Mesenchymal stem cell (in vitro differentiated cells and primary cell): ENCODE results near the gene CHMP6.

Source experiments
- DNase-seq: peaks from one replicate; pipeline ENCODE4 v3.0.0-alpha.2; 2013
- H2AFZ ChIP-seq: one replicate; pipeline ENCODE4 v1.6.1; 2013; ENCODE audit warnings: low read depth, mild to moderate bottlenecking, control low read depth, inconsistent platforms, low read length, moderate library complexity
- H2AK5ac ChIP-seq: 2 replicates; pipeline ENCODE4 v1.6.1; 2013; ENCODE audit warnings: low read length, moderate library complexity, mild to moderate bottlenecking, inconsistent platforms; ENCODE audit not compliant: severe bottlenecking
- H2BK120ac ChIP-seq: one replicate; pipeline ENCODE4 v1.6.1; 2013; ENCODE audit warnings: low read depth, mild to moderate bottlenecking, inconsistent platforms, low read length, moderate library complexity
- H2BK12ac ChIP-seq, 2 experiments: one replicate each; pipeline ENCODE4 v1.6.1; 2013; ENCODE audit warnings: inconsistent platforms in 2 of 2, low read length in 2 of 2, mild to moderate bottlenecking in 2 of 2, moderate library complexity in 2 of 2, control low read depth in 1 of 2
- H2BK15ac ChIP-seq: one replicate; pipeline ENCODE4 v1.6.1; 2013; ENCODE audit warnings: mild to moderate bottlenecking, low read depth, inconsistent platforms; ENCODE audit not compliant: poor library complexity, severe bottlenecking
- H2BK5ac ChIP-seq: 2 replicates; pipeline ENCODE4 v1.6.1; 2013; ENCODE audit warnings: low read depth, mild to moderate bottlenecking, low read length, control low read depth, inconsistent platforms; ENCODE audit not compliant: poor library complexity, severe bottlenecking
- H3K14ac ChIP-seq, 2 experiments: one replicate each; pipeline ENCODE4 v1.6.1; 2013; ENCODE audit warnings: inconsistent platforms in 2 of 2, low read length in 2 of 2, control low read depth in 1 of 2, mild to moderate bottlenecking in 1 of 2, moderate library complexity in 1 of 2
- H3K18ac ChIP-seq, 2 experiments: one replicate each; pipeline ENCODE4 v1.6.1; 2013; ENCODE audit warnings: inconsistent platforms in 2 of 2, low read length in 2 of 2, control low read depth in 1 of 2, low read depth in 1 of 2, mild to moderate bottlenecking in 1 of 2
- H3K23ac ChIP-seq, 2 experiments: one replicate each; pipeline ENCODE4 v1.6.1; 2013; ENCODE audit warnings: inconsistent platforms in 2 of 2, low read length in 2 of 2, mild to moderate bottlenecking in 2 of 2, moderate library complexity in 2 of 2, control low read depth in 1 of 2
- H3K27ac ChIP-seq: 2 replicates; pipeline ENCODE4 v1.5.1; 2013; ENCODE audit warnings: mild to moderate bottlenecking, moderate library complexity, low read length, control low read depth, inconsistent platforms; ENCODE audit not compliant: poor library complexity, severe bottlenecking
- H3K27me3 ChIP-seq, 2 experiments: 2 replicates each; pipeline versions ENCODE4 v1.6.1 to v1.7.0; 2013; ENCODE audit warnings: low read length in 2 of 2, mild to moderate bottlenecking in 2 of 2, moderate library complexity in 2 of 2, control low read depth in 1 of 2, inconsistent platforms in 1 of 2; ENCODE audit not compliant: control insufficient read depth in 1 of 2, insufficient read depth in 1 of 2
- H3K36me3 ChIP-seq, 2 experiments: 2 replicates each; pipeline versions ENCODE4 v1.6.1 to v1.7.0; 2013; ENCODE audit warnings: low read length in 2 of 2, control low read depth in 1 of 2, inconsistent platforms in 1 of 2, low read depth in 1 of 2, mild to moderate bottlenecking in 1 of 2; ENCODE audit not compliant: insufficient read depth in 2 of 2, control insufficient read depth in 1 of 2
- H3K4ac ChIP-seq, 2 experiments: one replicate each; pipeline ENCODE4 v1.6.1; 2013; ENCODE audit warnings: inconsistent platforms in 2 of 2, low read length in 2 of 2, mild to moderate bottlenecking in 2 of 2, moderate library complexity in 2 of 2, control low read depth in 1 of 2, low read depth in 1 of 2
- H3K4me1 ChIP-seq: 2 replicates; pipeline ENCODE4 v1.6.1; 2013; ENCODE audit warnings: low read depth, low read length, control low read depth; ENCODE audit not compliant: control insufficient read depth, insufficient read depth
- H3K4me2 ChIP-seq: 2 replicates; pipeline ENCODE4 v1.6.1; 2013; ENCODE audit warnings: low read length, mild to moderate bottlenecking, inconsistent platforms; ENCODE audit not compliant: poor library complexity, severe bottlenecking
- H3K4me3 ChIP-seq, 2 experiments: 2 replicates each; pipeline versions ENCODE4 v1.5.1 to v1.7.0; 2013; ENCODE audit warnings: low read length in 2 of 2, mild to moderate bottlenecking in 2 of 2, control low read depth in 1 of 2, low read depth in 1 of 2; ENCODE audit not compliant: insufficient read depth in 1 of 2
- H3K79me1 ChIP-seq: replicated peaks from 2 replicates; pipeline ENCODE4 v1.6.1; 2013; ENCODE audit warnings: mild to moderate bottlenecking, control low read depth, low read length, inconsistent platforms; ENCODE audit not compliant: poor library complexity, severe bottlenecking
- H3K9ac ChIP-seq: 2 replicates; pipeline ENCODE4 v1.7.0; 2013; ENCODE audit warnings: mild to moderate bottlenecking, low read length, moderate library complexity
- H3K9me3 ChIP-seq: 2 replicates; pipeline ENCODE4 v1.7.0; 2013; ENCODE audit warnings: mild to moderate bottlenecking, low read length; ENCODE audit not compliant: control insufficient read depth
- H4K8ac ChIP-seq: one replicate; pipeline ENCODE4 v1.6.1; 2013; ENCODE audit warnings: inconsistent platforms, mild to moderate bottlenecking, low read length, moderate library complexity
- H4K91ac ChIP-seq: one replicate; pipeline ENCODE4 v1.6.1; 2013; ENCODE audit warnings: mild to moderate bottlenecking, low read length, inconsistent platforms
- WGBS: methylation state at CpG from one replicate; pipeline ENCODE4 v1.1.7; 2013; ENCODE audit warnings: mixed read lengths; 5-methylcytosine and 5-hydroxymethylcytosine counted together

The CHMP6 gene

GRCh38 chr17:80992948-80993624, 1.4 kb downstream of the CHMP6 start:
- peaks cover 13% of the 10 kb centered on the region for H3K79me1 ChIP-seq
- no peak overlapping the region for H2BK120ac ChIP-seq
- no peak overlapping the region for H2BK12ac ChIP-seq
- no peak overlapping the region for H4K8ac ChIP-seq
- H3K27ac ChIP-seq = no peak overlapping the region
- no peak overlapping the region for H2BK5ac ChIP-seq
- no peak overlapping the region for H2AFZ ChIP-seq
- H3K14ac ChIP-seq = no peak overlapping the region
- peak overlapping the region; percentile 91 for H3K9ac ChIP-seq
- H3K18ac ChIP-seq = no peak overlapping the region
- WGBS = 77% methylated on average over 17 of the region's 18 CpGs
- no peak overlapping the region for H2AK5ac ChIP-seq
- H3K4me2 ChIP-seq = peak overlapping the region; percentile 96
- H3K36me3 ChIP-seq = peaks cover 30 to 40% of the 10 kb centered on the region in 2 experiments
- DNase-seq = no peak
- no peak overlapping the region for H3K4ac ChIP-seq
- no peaks in the 10 kb centered on the region for H3K9me3 ChIP-seq
- H3K27me3 ChIP-seq = no peaks in the 10 kb centered on the region
- no peak overlapping the region for H3K23ac ChIP-seq
- H4K91ac ChIP-seq = no peak overlapping the region
- no peak overlapping the region for H2BK15ac ChIP-seq
- H3K4me3 ChIP-seq = peak overlapping the region in 1 of 2 experiments; percentile 85
- H3K4me1 ChIP-seq = peaks cover 19% of the 10 kb centered on the region

DNA sequence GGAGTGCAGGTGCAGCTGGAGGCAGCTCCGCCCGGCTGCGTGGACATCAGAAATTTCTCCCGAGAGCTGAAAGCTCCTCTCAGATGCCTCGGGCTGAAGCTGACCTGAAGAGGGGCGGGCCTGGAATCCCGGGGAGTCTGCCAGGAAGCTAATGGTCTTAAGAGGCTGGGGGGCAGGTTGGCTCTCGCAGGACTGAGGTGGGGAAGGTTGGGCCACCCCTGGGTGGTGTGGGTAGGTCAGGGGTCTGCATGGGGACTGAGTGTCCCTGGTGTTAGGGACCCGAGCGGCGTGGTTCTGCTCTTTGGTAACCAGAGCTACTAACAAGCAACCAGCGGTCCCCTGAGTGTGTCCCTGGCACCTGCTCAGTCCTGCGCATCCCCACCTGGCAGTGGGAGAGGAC, 3.5 kb downstream of the CHMP6 start:
- Histone ChIP-seq H2BK5ac (no peak overlapping the region), H3K9me3 (no peaks in the 10 kb centered on the region), H3K4ac (no peak overlapping the region), H3K4me3 (no peak overlapping the region), H3K18ac (no peak overlapping the region), H3K27ac (no peak overlapping the region), H3K23ac (no peak overlapping the region), H3K4me1 (peaks cover 14% of the 10 kb centered on the region), H2BK15ac (no peak overlapping the region), H3K36me3 (peaks cover 48 to 60% of the 10 kb centered on the region in 2 experiments), H3K14ac (no peak overlapping the region), H4K8ac (no peak overlapping the region), H3K9ac (no peak overlapping the region), H4K91ac (no peak overlapping the region), H2BK120ac (no peak overlapping the region), H2AFZ (no peak overlapping the region), H3K79me1 (peaks cover 13% of the 10 kb centered on the region), H2BK12ac (no peak overlapping the region), H2AK5ac (no peak overlapping the region), H3K4me2 (no peak overlapping the region), H3K27me3 (no peaks in the 10 kb centered on the region)
- DNase-seq = no peak
- WGBS = 96% methylated on average over 13 of the region's 13 CpGs

DNA sequence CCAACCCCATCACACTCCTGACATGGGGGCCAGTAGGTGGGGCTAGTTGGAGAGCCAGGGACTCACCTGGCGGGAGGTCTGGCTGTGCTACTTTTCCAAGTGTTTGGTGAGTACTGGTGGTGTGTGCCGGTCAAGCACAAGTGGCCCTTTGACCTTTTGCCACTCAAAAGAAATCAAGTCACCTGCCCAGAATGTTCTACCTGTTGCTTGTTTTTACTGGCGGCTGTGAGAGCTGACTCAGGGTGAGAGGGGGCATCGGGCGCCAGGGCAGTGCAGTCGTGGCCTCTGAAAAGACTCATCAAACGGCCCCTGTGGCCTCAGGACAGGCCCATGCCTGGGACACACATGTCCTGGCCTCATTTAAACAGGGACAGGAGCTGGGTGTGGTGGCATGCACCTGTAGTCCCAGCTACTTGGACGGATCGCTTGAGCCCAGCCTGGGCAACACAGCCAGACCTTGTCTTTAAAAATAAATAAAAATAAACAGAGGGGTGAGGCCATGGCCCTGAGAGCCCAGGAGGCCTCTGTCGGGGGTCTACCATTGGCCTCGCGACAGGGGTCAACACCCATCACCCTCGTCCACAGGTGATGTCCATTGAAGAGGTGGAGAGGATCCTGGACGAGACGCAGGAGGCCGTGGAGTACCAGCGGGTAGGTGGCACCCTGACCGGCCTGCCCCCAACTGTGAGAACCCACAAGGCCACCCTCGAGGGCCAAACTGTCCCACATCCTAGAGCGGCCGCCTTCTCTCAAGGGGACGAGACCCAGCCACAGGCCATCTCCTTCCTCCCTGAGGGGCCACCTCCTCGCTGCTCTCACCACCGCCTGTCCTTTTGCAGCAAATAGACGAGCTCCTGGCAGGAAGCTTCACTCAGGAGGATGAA, 5.0 kb downstream of the CHMP6 start:
- H4K8ac ChIP-seq = no peak overlapping the region
- no peak overlapping the region for H3K9ac ChIP-seq
- 97% methylated on average over 23 of the region's 25 CpGs for WGBS

DNA sequence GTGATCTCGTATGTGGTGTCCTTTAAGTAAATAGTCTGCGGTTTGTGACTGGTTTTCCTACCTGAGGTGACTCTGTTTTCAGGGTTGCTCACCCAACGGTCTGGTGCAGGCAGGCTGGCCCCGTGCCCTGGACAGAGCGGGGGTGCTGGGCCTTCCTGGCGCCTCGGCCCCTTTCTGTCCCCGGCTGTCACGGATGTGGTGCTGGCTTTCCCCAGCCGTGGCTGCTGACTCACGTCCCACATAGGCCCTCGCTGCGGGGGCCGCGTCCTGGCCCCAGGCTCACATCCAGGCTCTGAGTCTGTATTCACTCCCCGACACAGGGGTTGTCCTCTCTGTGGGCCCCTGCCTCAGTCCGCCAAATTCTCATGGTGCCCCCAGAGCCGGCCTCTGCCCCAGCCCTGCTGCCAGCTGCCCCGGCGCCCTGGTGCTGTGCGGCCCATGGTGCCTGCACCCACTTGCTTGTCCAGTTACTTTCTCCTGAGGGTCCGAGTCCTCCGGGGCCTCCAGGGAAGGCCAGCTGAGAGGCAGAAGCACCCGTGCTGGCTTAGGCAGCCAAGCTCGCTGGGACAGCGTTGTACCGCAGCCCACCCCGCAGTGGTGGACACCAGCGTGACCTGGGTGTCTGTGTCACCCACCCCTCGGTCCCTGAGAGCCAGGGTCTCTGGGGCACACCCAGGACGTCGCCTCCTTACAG, 5.9 kb downstream of the CHMP6 start:
- Histone ChIP-seq H3K4ac (no peak overlapping the region), H3K4me1 (peaks cover 14% of the 10 kb centered on the region), H3K4me3 (no peak overlapping the region), H3K9me3 (no peaks in the 10 kb centered on the region), H3K4me2 (no peak overlapping the region), H4K91ac (no peak overlapping the region), H3K36me3 (peaks cover 48 to 68% of the 10 kb centered on the region in 2 experiments), H3K23ac (no peak overlapping the region), H4K8ac (peak overlapping the region; percentile 5), H2BK5ac (no peak overlapping the region), H3K14ac (no peak overlapping the region), H3K9ac (no peak overlapping the region), H2AFZ (no peak overlapping the region), H2BK120ac (no peak overlapping the region), H3K27me3 (peaks cover 10 to 12% of the 10 kb centered on the region in 2 experiments), H2AK5ac (no peak overlapping the region), H2BK12ac (no peak overlapping the region), H3K18ac (no peak overlapping the region), H3K27ac (no peak overlapping the region), H3K79me1 (peaks cover 10% of the 10 kb centered on the region), H2BK15ac (no peak overlapping the region)
- 95% methylated on average over 32 of the region's 32 CpGs for WGBS
- no peak for DNase-seq

More for the DNA sequence above, 5.0 kb downstream of the CHMP6 start:
- no peak overlapping the region for H2BK5ac ChIP-seq
- no peak overlapping the region for H2AFZ ChIP-seq
- no peak overlapping the region for H3K4me2 ChIP-seq
- H3K4me1 ChIP-seq = peaks cover 14% of the 10 kb centered on the region
- no peak overlapping the region for H3K18ac ChIP-seq
- no peaks in the 10 kb centered on the region for H3K9me3 ChIP-seq
- no peak overlapping the region for H2BK15ac ChIP-seq
- H3K27ac ChIP-seq = no peak overlapping the region
- H4K91ac ChIP-seq = no peak overlapping the region
- peaks cover 10% of the 10 kb centered on the region for H3K79me1 ChIP-seq
- H2BK120ac ChIP-seq = no peak overlapping the region
- H3K4me3 ChIP-seq = no peak overlapping the region
- H2BK12ac ChIP-seq = no peak overlapping the region
- H3K23ac ChIP-seq = no peak overlapping the region
- H3K14ac ChIP-seq = no peak overlapping the region
- peaks cover 48 to 68% of the 10 kb centered on the region in 2 experiments for H3K36me3 ChIP-seq
- no peak for DNase-seq
- no peak overlapping the region for H3K4ac ChIP-seq
- H3K27me3 ChIP-seq = peaks cover 1 to 7% of the 10 kb centered on the region in 2 experiments
- H2AK5ac ChIP-seq = no peak overlapping the region
